Measurements from ENCODE around the gene DRAM1. TPM values are rescaled to one million over a fixed set of nuclear protein-coding genes. Genes with fewer than 3 reads are reported as not detected.

Gene DRAM1
- total RNA-seq, 4 donors from 2014 or later, result 10.0 to 24.9 (median 17.8) TPM

DNA sequence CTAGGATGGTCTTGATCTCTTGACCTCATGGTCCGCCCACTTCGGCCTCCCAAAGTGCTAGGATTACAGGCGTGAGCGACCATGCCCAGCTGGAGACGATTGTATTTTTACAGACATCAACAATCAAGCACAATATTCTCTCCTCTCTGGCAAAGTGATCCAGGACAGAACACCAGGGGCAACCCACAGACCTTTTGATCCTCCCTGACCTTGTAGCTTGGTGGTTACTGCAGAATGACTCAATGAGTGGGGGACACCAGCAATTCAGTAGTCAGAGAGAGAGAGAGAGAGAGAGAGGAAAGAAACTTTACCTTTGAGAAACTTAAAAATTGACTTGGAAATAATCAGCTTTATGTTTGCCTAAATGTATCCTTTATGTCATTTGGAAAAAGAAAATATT, 51.2 kb downstream of the DRAM1 start:
- Histone ChIP-seq H3K36me3 (no peaks in the 10 kb centered on the region), H3K27ac (replicated peaks in 1 of 4) (no peak overlapping the region), H3K27me3 (no peaks in the 10 kb centered on the region), H3K9me3 (no peaks in the 10 kb centered on the region), H3K4me3 (no peak overlapping the region), H3K4me1 (peaks cover 0 to 3% (median 0%) of the 10 kb centered on the region in 4 donors)
- WGBS, result 72% methylated on average over 5 of the region's 5 CpGs
- TF ChIP-seq POLR2A (IDR thresholded peaks at IDR 0.05; ENCODE audit: low read depth) (no peak), POLR2AphosphoS5 (IDR thresholded peaks at IDR 0.05) (no peak), EP300 (IDR thresholded peaks at IDR 0.05) (no peak)
- TF ChIP-seq, protein P1, sequence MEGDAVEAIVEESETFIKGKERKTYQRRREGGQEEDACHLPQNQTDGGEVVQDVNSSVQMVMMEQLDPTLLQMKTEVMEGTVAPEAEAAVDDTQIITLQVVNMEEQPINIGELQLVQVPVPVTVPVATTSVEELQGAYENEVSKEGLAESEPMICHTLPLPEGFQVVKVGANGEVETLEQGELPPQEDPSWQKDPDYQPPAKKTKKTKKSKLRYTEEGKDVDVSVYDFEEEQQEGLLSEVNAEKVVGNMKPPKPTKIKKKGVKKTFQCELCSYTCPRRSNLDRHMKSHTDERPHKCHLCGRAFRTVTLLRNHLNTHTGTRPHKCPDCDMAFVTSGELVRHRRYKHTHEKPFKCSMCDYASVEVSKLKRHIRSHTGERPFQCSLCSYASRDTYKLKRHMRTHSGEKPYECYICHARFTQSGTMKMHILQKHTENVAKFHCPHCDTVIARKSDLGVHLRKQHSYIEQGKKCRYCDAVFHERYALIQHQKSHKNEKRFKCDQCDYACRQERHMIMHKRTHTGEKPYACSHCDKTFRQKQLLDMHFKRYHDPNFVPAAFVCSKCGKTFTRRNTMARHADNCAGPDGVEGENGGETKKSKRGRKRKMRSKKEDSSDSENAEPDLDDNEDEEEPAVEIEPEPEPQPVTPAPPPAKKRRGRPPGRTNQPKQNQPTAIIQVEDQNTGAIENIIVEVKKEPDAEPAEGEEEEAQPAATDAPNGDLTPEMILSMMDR (IDR thresholded peaks at IDR 0.05), result no peak
- intact Hi-C loops (cut with DNase I), result no loop called here
- DNase-seq (ENCODE audit: extremely low spot score), result no peak

DNA sequence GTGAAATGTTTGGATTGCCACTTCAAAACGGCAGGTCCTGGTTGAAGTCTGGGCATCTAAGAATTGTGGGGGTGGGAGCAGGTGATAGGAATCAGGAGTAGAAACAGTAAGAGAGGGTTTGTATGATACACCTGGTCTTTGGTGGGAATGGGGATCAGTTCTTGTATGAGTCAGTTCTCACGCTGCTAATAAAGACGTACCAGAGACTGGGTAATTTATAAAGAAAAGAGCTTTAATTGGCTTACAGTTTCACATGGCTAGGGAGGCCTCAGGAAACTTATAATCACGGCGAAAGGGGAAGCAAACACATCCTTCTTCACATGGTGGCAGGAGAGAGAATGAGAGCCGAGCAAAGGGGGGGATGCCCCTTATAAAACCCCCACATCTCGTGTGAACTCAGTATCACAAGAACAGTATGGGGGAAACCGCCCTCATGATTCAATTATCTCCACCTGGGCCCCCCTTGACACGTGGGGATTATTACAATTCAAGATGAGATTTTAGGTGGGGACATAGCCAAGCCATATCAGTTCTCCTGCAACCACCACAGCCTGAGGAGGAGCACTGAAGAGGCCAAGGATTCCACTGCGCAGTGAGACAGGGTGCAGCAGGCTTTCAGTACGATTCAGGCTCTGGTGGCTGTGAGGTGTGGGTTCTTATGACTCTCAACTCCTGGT, 52.1 kb downstream of the DRAM1 start:
- Histone ChIP-seq H3K9me3 (no peaks in the 10 kb centered on the region), H3K4me1 (peaks cover 0 to 3% (median 0%) of the 10 kb centered on the region in 4 donors), H3K4me3 (no peak overlapping the region), H3K27me3 (no peaks in the 10 kb centered on the region), H3K27ac (replicated peaks in 1 of 4) (no peak overlapping the region), H3K36me3 (no peaks in the 10 kb centered on the region)
- intact Hi-C loops (cut with DNase I), result loop anchor here (10.0 kb wide), 1 partner anchor 135 kb away; the partner anchor contains the start of gene WASHC3
- WGBS, result 83% methylated on average over 11 of the region's 11 CpGs
- TF ChIP-seq POLR2AphosphoS5 (IDR thresholded peaks at IDR 0.05), result no peak
- TF ChIP-seq EP300 (IDR thresholded peaks at IDR 0.05), result no peak
- TF ChIP-seq, protein P1 (IDR thresholded peaks at IDR 0.05), result no peak
- TF ChIP-seq POLR2A (IDR thresholded peaks at IDR 0.05; ENCODE audit: low read depth), result no peak
- no peak for DNase-seq (ENCODE audit: extremely low spot score)

DNA sequence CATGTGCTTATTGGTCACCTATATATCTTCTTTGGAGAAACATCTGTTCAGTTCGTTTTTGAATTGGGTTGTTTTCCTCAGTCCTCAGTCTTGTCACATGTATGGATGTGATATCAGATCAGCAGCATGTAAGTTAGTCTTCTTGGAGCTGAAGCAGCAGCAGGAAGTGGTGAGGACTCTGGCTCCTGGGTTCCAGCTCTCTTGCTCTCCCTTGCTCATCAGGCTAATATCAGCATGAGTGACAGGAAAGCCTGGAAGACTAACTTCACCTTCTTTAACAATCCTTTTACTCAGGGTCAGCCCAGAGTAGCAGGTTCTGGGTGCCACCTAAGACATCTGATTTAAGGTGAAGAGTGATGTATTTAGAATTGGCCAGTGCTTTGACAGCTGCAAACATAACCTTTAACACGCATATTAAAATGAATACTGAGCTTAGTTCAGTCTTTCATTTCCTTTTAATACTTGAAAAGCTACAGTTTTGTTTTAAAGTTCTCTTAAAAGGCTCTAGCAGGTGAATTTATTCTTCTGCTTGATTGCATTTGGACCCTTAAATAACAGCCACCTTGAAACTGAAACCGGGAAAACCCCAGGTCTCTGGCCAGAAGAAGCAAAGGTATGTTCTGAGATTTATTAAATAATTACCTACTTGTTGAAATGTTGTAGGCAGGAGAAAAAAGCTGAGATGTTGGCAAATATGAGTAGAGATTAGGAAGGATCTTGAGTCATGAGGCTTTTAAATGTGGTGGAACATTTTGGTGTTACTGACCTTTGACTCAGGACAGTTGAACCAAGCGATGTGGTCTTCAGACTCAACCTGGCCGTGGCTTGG, 54.3 kb downstream of the DRAM1 start:
- no peak for TF ChIP-seq EP300 (IDR thresholded peaks at IDR 0.05)
- TF ChIP-seq, protein P1 (IDR thresholded peaks at IDR 0.05), result no peak
- TF ChIP-seq POLR2A (IDR thresholded peaks at IDR 0.05; ENCODE audit: low read depth), result no peak
- TF ChIP-seq POLR2AphosphoS5 (IDR thresholded peaks at IDR 0.05), result no peak
- peaks cover 0 to 4% (median 0%) of the 10 kb centered on the region in 4 donors for H3K27me3 ChIP-seq
- DNase-seq (ENCODE audit: extremely low spot score), result no peak
- no peak overlapping the region for H3K27ac ChIP-seq (replicated peaks in 1 of 4)
- 78% methylated on average over 5 of the region's 5 CpGs for WGBS
- no peaks in the 10 kb centered on the region for H3K36me3 ChIP-seq
- H3K4me3 ChIP-seq, result no peak overlapping the region
- no peaks in the 10 kb centered on the region for H3K9me3 ChIP-seq
- no peaks in the 10 kb centered on the region for H3K4me1 ChIP-seq
- intact Hi-C loops (cut with DNase I), result loop anchor here (10.0 kb wide), 1 partner anchor 133 kb away; the partner anchor contains the start of gene WASHC3

DNA sequence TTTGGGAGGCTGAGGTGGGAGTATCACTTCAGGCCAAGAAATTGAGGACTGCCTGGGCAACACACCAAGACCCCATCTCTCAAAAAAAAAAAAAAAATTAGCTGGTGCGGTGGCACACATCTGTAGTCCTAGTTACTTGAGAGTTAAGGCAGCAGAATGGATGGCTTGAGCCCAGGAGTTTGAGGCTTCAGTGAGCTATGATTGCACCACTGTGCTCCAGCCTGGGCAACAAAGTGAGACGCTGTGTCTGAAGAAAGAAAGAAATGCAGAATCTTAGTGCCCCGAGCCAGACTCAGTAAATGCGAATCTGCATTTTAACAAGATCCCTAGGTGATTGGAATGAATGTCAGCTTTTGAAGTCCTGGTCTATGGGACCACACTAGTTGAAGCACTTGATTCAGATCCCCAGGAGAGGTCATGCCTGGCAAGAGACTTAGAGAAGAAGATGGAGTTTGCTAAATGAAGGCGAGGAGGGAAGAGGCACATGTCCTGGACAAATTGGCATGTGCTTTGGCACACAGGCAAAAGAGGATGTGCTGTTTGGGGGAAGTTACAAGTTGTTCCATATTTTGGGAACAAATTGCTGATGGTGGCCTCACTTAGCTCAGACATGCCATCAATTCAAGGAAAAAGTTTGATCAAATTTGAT, 56.6 kb downstream of the DRAM1 start:
- no peak overlapping the region for H3K4me3 ChIP-seq
- 74% methylated on average over 5 of the region's 5 CpGs for WGBS
- H3K9me3 ChIP-seq, result no peaks in the 10 kb centered on the region
- no peak overlapping the region for H3K27ac ChIP-seq (replicated peaks in 1 of 4)
- peaks cover 0 to 4% (median under 1%) of the 10 kb centered on the region in 4 donors for H3K4me1 ChIP-seq
- peaks cover 0 to 4% (median 0%) of the 10 kb centered on the region in 4 donors for H3K27me3 ChIP-seq
- intact Hi-C loops (cut with DNase I), result loop anchor here (10.0 kb wide), 1 partner anchor 131 kb away; the partner anchor contains the start of gene WASHC3
- no peak for DNase-seq (ENCODE audit: extremely low spot score)
- H3K36me3 ChIP-seq, result no peaks in the 10 kb centered on the region
- no peak for TF ChIP-seq EP300 (IDR thresholded peaks at IDR 0.05)
- TF ChIP-seq POLR2AphosphoS5 (IDR thresholded peaks at IDR 0.05), result no peak
- no peak for TF ChIP-seq POLR2A (IDR thresholded peaks at IDR 0.05; ENCODE audit: low read depth)
- TF ChIP-seq, protein P1 (IDR thresholded peaks at IDR 0.05), result no peak
